GM18502 (cell line): ENCODE data around the gene ABCA7.

Experiments used
- ATAC-seq: cut with Tn5 transposase; IDR thresholded peaks from one replicate; pipeline ENCODE4 v1.9.1; 2021; ENCODE audit warnings: mild to moderate bottlenecking; ENCODE audit not compliant: unreplicated experiment, poor library complexity

Gene ABCA7

GRCh38 chr19:1067341-1067957, 27.5 kb downstream of the ABCA7 start:
- peak; percentile 25 for ATAC-seq

DNA sequence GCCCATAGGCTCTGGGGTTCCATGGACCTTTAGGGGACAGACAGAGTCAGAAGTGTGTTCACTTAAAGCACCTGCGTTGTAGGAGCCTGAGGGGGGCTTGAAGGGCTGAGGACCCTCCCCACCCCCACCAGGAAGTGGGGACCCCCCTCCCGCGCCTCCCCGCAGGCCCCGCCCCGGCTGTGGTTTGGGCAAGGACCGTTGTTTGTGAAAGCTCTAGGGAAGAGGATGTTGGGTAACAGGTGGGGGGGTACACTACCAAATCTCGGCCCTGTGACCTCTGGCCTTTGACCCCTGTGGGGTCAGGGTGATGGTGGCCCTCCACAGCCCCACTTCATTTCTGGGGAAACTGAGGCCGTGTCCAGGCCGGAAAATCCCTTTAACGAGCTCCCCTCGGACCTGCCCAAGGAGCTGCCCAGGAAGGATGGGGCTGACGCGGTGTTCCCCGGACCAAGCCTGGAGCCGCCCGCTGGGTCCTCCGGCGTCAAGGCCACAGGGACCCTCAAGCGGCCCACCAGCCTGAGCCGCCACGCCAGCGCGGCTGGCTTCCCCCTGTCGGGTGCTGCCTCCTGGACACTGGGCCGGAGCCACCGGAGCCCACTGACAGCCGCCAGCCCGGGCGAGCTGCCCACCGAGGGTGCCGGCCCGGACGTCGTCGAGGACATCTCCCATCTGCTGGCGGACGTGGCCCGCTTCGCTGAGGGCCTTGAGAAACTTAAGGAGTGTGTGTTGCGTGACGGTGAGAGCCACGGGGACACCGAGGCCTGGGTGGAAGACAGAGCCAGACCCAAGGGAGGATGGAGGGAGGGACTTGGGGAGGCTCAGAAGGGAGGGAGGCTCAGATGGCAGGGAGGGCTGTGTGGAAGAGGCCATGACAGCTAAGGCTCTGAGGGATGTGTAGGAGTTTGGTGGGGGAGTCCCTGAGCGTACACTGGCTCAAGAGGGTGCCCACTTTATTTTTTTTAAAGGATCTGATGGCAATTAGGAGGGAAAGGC, 28.4 kb downstream of the ABCA7 start:
- no peak for ATAC-seq

DNA sequence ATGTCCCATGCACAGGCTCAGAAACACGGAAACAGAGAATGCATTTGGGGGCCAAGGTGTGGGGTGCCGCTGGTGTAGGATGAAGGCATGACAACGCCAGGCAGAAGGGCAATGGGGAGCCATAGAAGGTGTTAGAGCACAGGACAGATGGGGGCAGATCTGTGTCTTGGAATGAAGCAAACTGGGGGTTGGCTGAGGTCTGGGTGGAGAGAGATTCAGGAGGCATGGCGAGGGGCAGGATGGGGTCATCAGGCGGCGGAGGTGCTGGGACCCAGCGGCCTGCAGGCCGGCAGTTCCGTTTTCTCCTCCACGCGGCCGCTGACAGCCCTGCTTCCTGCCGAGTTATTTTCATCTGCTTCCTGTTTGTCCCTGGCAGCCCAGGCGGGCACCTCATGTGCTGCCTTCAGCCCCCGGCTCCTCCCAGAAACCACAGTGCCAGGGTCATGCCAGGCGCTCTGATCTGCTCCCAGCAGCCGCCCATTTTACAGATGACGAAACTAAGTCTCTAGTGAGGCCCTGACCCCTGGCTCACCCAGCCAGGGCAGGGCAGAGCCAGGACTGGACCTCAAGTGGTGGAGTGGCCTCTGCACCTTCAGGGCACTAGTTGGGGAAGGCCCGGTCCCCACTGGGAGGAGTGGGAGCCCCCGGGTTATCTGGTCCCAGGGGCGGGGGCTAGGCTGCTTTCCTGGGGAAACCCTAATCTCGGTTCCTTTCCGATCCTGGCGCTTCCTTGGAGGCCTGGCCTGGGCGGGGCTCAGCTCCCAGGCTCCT, 29.3 kb downstream of the ABCA7 start:
- ATAC-seq: no peak

DNA sequence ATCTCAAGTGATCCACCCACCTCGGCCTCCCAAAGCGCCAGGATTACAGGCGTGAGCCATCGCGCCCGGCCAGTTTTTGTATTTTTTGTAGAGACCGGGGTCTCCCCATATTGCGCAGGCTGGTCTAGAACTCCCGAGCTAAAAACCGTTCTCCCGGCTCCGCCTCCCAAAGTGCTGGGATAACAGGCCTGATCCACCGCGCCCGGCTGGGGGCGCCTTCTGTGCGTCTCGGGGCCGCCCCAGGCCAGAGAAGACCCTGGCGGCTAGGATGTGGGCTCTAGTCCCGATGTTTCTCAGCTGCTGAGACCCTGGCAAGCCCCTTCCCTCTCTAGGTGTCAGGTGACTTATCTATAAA, 30.6 kb downstream of the ABCA7 start:
- no peak for ATAC-seq

GRCh38 chr19:1070931-1071791, 31.3 kb downstream of the ABCA7 start:
- no peak for ATAC-seq

GRCh38 chr19:1072371-1073015, 32.6 kb downstream of the ABCA7 start:
- ATAC-seq: no peak

GRCh38 chr19:1073063-1073955, 33.4 kb downstream of the ABCA7 start:
- ATAC-seq: no peak

GRCh38 chr19:1073956-1074517, 34.1 kb downstream of the ABCA7 start:
- peak; percentile 6 for ATAC-seq

DNA sequence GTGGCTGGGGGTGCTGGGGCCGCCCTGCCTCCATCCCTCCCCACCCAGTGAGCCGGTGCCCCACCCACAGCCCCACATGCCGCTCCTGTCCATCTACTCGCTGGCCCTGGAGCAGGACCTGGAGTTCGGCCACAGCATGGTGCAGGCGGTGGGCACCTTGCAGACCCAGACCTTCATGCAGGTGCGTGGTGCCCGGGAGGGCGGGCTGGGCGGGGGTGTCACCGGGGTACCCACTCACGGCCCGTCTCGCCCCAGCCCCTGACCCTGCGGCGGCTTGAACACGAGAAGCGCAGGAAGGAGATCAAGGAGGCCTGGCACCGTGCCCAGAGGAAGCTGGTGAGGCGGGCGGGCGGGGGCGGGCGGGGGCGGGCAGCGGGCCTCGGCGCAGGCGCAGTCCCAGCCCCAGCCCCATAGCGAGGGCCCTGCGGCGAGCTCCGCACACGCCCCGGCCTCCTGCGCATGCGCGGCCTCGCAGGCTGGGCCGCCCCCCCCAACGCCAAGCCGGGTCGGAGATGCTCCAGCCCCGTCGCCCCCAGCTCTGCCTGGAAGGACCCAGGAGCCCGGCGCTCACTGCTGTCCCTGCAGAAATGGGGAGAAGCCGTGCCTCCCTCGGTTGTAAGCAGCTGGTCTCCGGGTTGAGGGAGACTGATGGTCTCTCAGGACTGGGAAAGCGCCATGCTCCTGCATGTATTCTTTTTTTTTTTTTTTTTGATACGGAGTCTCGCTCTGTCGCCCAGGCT, 34.8 kb downstream of the ABCA7 start:
- peak; percentile 59 for ATAC-seq

DNA sequence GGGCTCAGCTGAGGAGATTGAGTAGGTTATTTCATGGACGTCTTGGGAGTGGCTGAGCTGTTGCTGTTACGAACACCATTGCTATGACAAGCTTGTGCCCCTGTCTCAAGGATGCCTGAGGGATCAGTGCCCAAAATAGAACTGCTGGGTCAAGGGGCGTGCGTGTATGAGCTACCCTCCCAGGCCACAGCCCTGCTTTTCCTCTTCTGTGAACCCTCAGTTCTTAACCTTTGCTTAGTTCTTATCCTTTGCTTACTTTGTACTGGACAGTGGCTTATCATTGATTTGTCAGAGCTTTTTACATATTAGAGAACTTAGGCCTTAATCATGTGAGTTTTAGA, 36.1 kb downstream of the ABCA7 start:
- no peak for ATAC-seq

DNA sequence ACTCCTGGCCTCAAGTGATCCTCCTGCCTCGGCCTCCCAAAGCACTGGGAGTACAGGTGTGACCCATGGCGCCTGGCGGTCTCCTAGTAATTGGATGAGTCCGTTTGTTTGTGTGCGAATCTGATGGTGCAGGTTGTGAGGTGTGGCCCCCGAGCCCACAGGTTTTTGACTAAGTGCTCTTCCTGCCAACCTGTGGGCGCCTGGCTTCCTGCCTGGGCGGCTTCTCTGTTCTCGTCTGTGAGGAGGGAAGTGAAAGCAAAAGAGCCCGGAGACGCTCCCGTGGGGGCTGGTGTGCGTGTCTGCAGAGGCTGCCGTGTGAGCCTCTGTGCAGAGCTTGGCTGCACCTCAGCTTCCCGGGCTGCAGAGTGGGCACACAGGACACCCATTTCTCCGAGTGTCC, 37.0 kb downstream of the ABCA7 start:
- peak; percentile 60 for ATAC-seq

- no peak for ATAC-seq
Observed at GRCh38 chr19:1079566-1080111, 39.7 kb downstream of the ABCA7 start.

- no peak for ATAC-seq
Observed at GRCh38 chr19:1080360-1081161, 40.7 kb downstream of the ABCA7 start.

GRCh38 chr19:1081301-1082164, 41.6 kb downstream of the ABCA7 start:
- ATAC-seq: no peak

DNA sequence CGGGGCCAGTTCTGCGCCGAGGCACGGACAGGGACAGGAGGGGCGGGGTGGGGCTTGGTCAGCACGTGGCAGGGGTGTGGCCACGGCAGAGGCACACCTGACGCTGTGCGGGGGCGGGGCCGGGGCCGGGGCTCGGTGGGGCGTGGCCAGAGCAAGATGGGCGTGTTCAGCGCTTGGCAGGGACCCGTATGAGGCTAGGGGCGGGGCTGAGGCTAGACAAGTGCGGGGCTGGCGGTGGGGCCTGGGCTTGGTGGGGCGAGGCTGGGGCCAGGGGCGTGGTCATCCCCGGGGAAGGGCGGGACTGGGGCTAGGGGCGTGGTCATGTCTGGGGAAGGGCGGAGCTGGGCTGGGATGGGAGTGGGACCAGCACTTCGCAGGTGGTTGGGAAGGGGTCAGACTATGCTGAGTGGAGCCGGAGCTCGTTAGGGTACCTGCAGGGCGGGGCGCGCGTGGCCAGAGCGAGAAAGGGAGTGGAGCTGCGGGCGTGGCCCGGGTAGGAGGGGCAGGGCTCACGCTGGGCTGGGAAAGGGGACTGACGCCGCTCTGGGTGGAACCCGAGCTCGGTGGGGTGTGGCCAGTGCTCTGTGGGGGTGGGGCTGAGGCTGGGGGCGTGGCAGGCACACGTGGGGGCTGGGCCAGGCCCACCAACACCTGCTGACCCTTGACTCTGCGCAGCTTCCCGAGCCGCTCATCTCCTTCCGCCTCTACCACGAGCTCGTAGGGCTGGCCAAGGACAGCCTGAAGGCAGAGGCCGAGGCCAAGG, 42.4 kb downstream of the ABCA7 start:
- ATAC-seq: no peak
